Hematopoietic multipotent progenitor cell treated with erythropoietin and hydrocortisone succinate and interleukin-3 and kit ligand, for 8 days (in vitro differentiated cells): ENCODE data around the gene RAB26.

Experiments used
- DNase-seq: peaks from one replicate; pipeline ENCODE4 v3.0.0-alpha.2; 2015

RAB26 gene

GRCh38 chr16:2145843-2146242 lies 2.6 kb upstream of the RAB26 start:
- no peak for DNase-seq

GRCh38 chr16:2147378-2147777 lies 1.0 kb upstream of the RAB26 start:
- no peak for DNase-seq

- peak; percentile 38 for DNase-seq
Measured at GRCh38 chr16:2148714-2149629, 547 bp downstream of the RAB26 start.

- peak; percentile 46 for DNase-seq
Measured at GRCh38 chr16:2149630-2150417, 1.4 kb downstream of the RAB26 start.

GRCh38 chr16:2150418-2151187 lies 2.2 kb downstream of the RAB26 start:
- peak; percentile 68 for DNase-seq

GRCh38 chr16:2151188-2152091 lies 3.0 kb downstream of the RAB26 start:
- peak; percentile 27 for DNase-seq

- DNase-seq = peak; percentile 43
Measured at GRCh38 chr16:2152695-2153506, 4.5 kb downstream of the RAB26 start.

GRCh38 chr16:2154533-2155090 lies 6.2 kb downstream of the RAB26 start:
- no peak for DNase-seq

GRCh38 chr16:2155091-2155950 lies 6.9 kb downstream of the RAB26 start, which contains the start of gene TRAF7:
TRAF7 (plus strand) TSS chr16:2155782; CDS start chr16:2163921, 8,139 bp downstream.
- DNase-seq = peak; percentile 100

- DNase-seq = peak; percentile 31
Measured at GRCh38 chr16:2155977-2156848, 7.8 kb downstream of the RAB26 start.

- DNase-seq = no peak
Measured at GRCh38 chr16:2156849-2157224, 8.4 kb downstream of the RAB26 start.

- DNase-seq = no peak
Measured at GRCh38 chr16:2157480-2158261, 9.2 kb downstream of the RAB26 start.

GRCh38 chr16:2158262-2158638 lies 9.8 kb downstream of the RAB26 start:
- no peak for DNase-seq

GRCh38 chr16:2159175-2159838 lies 10.9 kb downstream of the RAB26 start:
- DNase-seq = no peak

- DNase-seq = no peak
Measured at GRCh38 chr16:2160915-2161551, 12.6 kb downstream of the RAB26 start.

GRCh38 chr16:2161911-2162310 lies 13.5 kb downstream of the RAB26 start:
- DNase-seq = no peak

GRCh38 chr16:2162676-2163118 lies 14.3 kb downstream of the RAB26 start:
- DNase-seq = no peak
